Thoracic aorta (tissue), 2 donors: ENCODE data around the gene SLC25A13. TPM values are rescaled to one million over a fixed set of nuclear protein-coding genes. Genes with fewer than 3 reads are reported as not detected.

ENCODE experiments used
- ATAC-seq: fragments of 150-250 bp; one replicate; pipeline ENCODE4 v1.8.0; 2017; ENCODE audit warnings: low read depth; ENCODE audit not compliant: insufficient number of reproducible peaks, low FRiP score
- DNase-seq: peaks from one replicate; pipeline ENCODE4 v3.0.0-alpha.2; 2020; ENCODE audit warnings: low spot score
- H3K27ac ChIP-seq, 2 donors: fragments of 200-600 bp; sonication (generic); 1 replicate in 1 of 2; 2 replicates in 1 of 2; pipeline ENCODE4 v1.5.1; 2016; ENCODE audit warnings: mild to moderate bottlenecking in 2 of 2, moderate library complexity in 2 of 2
- H3K27me3 ChIP-seq: fragments of 200-600 bp; sonication (generic); replicated peaks from 2 replicates; pipeline ENCODE4 v1.6.0; 2016; ENCODE audit warnings: mild to moderate bottlenecking; ENCODE audit not compliant: insufficient read depth
- H3K36me3 ChIP-seq: fragments of 200-600 bp; sonication (generic); one replicate; pipeline ENCODE4 v1.5.1; 2016
- H3K4me1 ChIP-seq, 2 donors: fragments of 200-600 bp; sonication (generic); 1 replicate in 1 of 2; 2 replicates in 1 of 2; pipeline versions ENCODE4 v1.5.1 to v1.6.0; 2016; ENCODE audit warnings: low read depth in 2 of 2, mild to moderate bottlenecking in 1 of 2; ENCODE audit not compliant: control insufficient read depth in 1 of 2
- H3K4me3 ChIP-seq: fragments of 200-600 bp; sonication (generic); 2 replicates; pipeline ENCODE4 v1.5.1; 2016; ENCODE audit warnings: mild to moderate bottlenecking
- H3K9me3 ChIP-seq: fragments of 200-600 bp; sonication (generic); 2 replicates; pipeline ENCODE4 v1.5.1; 2016
- CTCF ChIP-seq: fragments of 200-600 bp; sonication (generic); IDR thresholded peaks from one replicate; pipeline ENCODE4 v1.5.1; 2019; ENCODE audit warnings: antibody characterized with exemption
- total RNA-seq, 2 donors: library from RNA; depleted of rRNA; stranded (reverse); fragments of >200 nt; gene quantifications; one replicate each; pipeline versions ENCODE4 v1.1.0 to v1.2.3, GENCODE V29; 2016

SLC25A13 gene
- total RNA-seq, 2 donors from 2014 or later, result 18.5 to 24.2 TPM

DNA sequence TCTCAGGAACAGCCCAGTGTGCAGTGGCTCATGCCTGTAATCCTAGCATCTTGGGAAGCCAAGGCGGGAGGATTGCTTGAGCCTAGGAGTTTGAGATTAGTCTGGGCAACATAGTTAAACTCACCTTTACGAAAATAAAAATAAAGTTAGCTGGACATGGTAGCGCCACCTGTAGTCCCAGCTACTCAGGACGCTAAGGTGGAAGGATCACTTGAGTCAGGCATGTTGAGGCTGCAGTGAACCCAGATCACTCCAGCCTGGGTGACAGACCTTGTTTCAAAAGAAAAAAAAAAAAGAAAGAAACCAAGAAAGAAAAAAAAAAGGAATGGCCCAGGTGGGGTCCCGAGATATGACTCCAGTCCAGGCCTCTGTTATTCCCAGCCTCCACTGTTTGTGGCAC is 96.6 kb downstream of the SLC25A13 start:
- DNase-seq (no peak), ATAC-seq (no peak)
- TF ChIP-seq CTCF, result no peak
- Histone ChIP-seq H3K4me1 (no peaks in the 10 kb centered on the region), H3K27me3 (no peaks in the 10 kb centered on the region), H3K36me3 (no peaks in the 10 kb centered on the region), H3K27ac (no peak overlapping the region), H3K4me3 (no peak overlapping the region), H3K9me3 (no peaks in the 10 kb centered on the region)

DNA sequence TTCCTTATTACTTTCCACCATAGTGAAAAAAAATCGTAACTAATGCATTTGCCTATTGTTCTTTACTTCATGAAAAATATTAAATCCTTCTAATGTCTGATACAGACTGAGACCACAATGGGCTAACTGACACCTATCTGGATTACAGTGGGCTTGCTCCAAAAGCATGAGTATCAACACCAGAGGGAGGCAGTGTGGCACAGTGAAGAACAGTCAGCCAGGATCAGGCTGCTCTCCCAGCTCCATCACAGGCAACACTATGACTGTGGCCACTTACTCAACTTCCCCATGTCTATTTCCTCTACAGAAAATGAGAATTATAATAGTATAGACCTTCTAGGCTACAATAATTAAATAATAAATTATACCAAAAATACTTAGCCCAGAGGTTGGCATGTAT is 97.2 kb downstream of the SLC25A13 start:
- no peak overlapping the region for H3K27ac ChIP-seq
- ATAC-seq (no peak), DNase-seq (no peak)
- no peaks in the 10 kb centered on the region for H3K36me3 ChIP-seq
- no peaks in the 10 kb centered on the region for H3K9me3 ChIP-seq
- no peak overlapping the region for H3K4me3 ChIP-seq
- H3K27me3 ChIP-seq, result no peaks in the 10 kb centered on the region
- H3K4me1 ChIP-seq, result peaks cover 1 to 2% of the 10 kb centered on the region in 2 donors
- no peak for TF ChIP-seq CTCF

GRCh38 chr7:96224073-96224472 is 97.8 kb downstream of the SLC25A13 start:
- no peak for ATAC-seq
- H3K27me3 ChIP-seq, result no peaks in the 10 kb centered on the region
- peaks cover 5 to 9% of the 10 kb centered on the region in 2 donors for H3K4me1 ChIP-seq
- H3K36me3 ChIP-seq, result no peaks in the 10 kb centered on the region
- H3K27ac ChIP-seq, result no peak overlapping the region
- H3K4me3 ChIP-seq, result no peak overlapping the region
- no peak for TF ChIP-seq CTCF
- no peak for DNase-seq
- H3K9me3 ChIP-seq, result no peaks in the 10 kb centered on the region

DNA sequence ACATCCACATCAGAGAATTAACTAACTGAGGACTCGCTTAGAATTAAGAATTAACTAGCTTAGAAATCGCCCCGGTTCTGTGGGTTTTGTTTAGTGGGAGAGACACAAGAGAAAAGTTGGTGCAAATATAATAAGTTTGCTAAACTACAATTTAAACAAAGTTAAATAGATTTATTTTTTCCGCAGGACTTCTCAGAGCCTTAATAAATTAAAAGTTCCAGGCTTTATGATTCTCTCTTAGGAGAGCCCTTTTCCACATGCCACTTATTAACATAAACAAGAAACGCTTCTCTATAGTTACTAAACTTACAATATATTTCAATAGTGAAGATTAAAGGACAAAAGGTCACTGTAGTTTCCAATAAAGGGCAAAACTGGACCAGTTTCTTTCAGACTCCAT is 100.0 kb downstream of the SLC25A13 start:
- Histone ChIP-seq H3K4me3 (no peak overlapping the region), H3K27me3 (no peaks in the 10 kb centered on the region), H3K27ac (no peak overlapping the region), H3K9me3 (no peaks in the 10 kb centered on the region), H3K36me3 (no peaks in the 10 kb centered on the region), H3K4me1 (peaks cover 5 to 9% of the 10 kb centered on the region in 2 donors)
- ATAC-seq (no peak), DNase-seq (no peak)
- TF ChIP-seq CTCF, result no peak

DNA sequence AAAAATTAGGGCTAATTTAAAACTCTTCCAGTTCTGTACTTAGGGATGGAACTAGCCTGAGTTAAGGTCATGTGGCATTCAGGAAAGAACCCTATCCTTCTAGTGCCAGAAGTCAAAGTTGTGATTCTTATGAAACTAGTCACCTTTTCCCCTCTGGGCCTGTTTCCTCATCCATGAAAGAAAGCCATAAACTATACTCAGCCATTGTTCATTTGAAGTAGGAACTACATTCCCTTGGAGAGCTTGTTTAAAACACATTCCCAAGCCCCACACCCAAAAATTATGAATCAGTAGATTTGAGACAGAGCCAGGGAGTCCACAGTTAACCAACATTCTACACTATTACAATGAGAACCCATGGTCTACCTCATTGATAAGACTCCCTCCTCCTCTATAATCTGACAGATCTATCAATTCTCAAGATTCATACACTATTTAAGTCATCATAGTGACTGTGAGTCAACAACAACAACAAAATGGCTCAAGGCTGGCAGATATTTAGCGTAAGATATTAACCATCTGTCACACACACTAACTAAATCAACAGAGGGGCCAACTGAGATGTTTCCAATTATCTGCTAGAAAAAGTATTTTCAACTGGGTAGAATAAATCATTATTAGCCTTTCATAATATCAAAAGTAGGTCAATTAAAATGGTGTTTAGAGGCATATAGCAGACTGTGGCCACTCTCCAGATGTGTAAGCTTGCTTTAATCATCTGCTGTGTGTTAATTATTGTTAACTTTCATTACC is 102.3 kb downstream of the SLC25A13 start:
- Histone ChIP-seq H3K27ac (no peak overlapping the region), H3K36me3 (no peaks in the 10 kb centered on the region), H3K4me3 (no peak overlapping the region), H3K4me1 (peaks cover 5 to 9% of the 10 kb centered on the region in 2 donors), H3K27me3 (no peaks in the 10 kb centered on the region), H3K9me3 (no peaks in the 10 kb centered on the region)
- no peak for TF ChIP-seq CTCF
- ATAC-seq (no peak), DNase-seq (no peak)
